Measurements from ENCODE around the gene ZBED3. TPM values are rescaled to one million over a fixed set of nuclear protein-coding genes. Genes with fewer than 3 reads are reported as not detected.
"Not testable (repeated sequence)": the region's sequence is repeated elsewhere in the genome, so short reads cannot be mapped to it uniquely, and the experiment has no call there.

The ZBED3 gene
- polyA plus RNA-seq, 5 donors: 25.1 to 30.7 (median 29.4) TPM

DNA sequence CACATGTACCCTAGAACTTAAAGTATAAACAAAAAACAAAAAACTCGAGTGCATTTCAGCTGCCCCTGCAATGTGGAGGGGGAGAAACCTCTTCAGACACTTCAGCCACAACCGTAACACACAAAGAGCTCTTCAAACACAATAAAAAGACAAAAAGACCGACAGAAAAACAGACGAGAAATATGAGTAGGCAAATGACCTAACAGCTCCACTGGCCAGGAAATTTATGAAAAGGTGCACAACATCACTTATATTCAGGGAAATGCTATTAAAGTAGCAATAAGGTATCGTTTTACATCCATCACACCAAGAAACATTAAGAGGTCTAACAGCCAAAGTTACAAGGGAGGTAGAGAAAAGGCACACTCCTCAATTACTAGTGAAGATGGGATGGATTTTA lies 6.2 kb downstream of the ZBED3 start:
- no peak for DNase-seq

DNA sequence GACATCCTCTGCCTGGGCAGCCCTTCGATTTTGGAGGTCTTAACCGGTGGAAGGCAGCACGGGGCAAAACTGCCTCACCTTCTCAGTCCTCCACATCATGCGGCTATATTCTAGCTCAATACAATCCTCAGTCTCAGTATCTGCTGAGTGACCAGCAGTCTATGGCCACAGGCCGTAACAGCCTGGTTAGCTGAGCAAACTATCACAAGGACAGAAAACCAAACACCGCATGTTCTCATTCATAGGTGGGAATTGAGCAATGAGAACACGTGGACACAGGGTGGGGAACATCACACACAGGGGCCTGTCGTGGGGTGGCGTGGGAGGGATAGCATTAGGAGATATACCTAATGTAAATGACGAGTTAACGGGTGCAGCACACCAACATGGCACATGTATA lies 6.6 kb downstream of the ZBED3 start:
- not testable (repeated sequence) for DNase-seq

DNA sequence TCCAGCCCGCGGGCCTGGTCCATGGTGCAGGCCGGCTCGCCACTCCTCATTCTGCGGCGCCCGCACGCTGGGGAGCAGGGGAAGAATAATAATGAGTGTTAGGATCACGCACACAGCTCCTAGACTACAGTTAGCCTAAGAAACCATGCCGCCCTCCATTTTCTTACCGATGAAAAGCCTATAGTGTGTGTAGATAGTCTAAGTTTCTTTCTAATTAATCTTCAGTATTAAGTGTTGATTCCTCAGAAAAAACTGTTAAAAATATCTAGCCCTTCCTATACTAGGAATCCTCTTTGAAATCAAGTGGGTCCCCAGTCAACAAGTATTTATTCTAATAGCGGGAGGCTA lies 9.3 kb downstream of the ZBED3 start:
- DNase-seq: no peak

DNA sequence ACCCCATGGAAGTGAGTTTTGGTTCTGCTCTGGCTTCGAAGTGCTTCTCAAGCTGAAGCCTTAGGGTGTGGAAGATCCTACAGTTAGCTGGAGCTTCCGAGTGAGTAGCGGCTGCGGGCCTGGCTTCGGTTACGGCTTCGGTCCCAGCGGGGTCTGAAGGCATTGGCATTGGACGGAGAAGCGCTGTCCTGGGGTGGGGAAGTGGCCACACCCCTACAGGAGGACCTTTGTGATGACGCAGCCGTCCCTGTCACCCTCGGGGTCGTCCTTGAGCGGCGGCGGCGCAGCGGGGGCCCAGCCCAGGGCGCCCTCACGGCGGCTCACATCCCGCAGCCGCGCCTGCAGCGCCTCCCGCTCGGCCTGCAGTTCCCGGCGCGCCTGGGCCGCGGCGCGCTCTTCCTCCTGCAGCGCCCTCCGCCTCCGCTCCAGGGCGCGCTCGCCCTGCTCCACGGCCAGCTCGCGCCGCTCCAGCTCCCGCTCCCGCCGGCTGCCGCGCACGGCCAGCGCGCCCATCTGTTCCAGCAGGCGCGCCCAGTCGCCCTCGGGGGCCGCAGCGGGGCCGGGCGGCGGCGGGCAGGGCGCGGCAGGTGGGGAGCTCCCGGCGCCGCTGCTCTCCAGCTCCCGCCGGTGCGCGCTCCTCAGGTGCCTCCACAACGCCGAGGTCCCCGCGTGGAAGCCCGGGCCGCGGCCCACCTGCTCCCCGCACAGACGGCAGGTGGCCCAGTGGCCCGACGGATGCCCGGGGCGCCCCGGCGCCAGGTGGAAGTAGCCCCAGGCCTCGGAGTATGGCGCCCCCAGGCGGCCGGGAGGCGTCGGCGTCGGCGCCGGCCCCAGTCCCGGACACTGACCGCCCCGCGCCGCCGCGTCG lies 9.9 kb downstream of the ZBED3 start:
- peak; percentile 56 for DNase-seq

DNA sequence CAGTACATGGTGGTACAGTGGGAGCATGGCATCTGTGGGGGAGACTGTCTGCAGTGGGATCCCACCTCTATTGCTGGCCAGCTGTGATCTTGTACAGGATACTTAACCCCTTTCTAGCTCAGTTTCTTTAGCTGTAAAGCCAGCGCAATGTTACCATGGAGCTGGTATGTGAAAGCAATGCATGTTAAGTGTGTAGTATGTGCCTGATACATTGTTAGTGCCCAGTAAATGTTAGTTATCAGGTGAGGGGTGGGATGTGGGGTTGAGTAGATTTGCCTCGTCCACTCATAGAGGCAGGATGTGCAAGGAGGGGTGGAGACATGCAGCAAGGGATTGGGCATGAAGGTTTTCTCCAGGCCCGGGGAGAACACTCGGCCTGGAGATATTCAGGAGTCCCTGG lies 12.3 kb downstream of the ZBED3 start:
- no peak for DNase-seq

DNA sequence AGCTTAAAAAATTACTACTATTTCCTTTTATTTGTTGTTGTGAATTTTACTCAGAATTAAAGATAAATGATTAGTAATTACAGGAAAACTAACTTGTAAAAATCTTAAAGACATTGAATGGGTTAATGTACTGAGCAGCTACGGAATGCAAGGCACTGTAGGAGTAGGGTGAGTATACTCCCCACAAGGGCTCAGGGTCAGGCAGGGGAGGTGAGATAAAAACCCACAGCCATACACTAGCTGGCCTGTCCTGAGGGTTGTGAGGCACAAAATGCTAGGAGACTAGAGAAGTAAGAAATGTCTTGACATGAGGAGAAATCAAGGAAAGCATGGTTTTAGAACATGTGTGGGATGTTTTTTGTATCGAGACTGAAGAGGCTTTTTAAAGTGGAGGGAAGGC lies 13.4 kb downstream of the ZBED3 start:
- no peak for DNase-seq

DNA sequence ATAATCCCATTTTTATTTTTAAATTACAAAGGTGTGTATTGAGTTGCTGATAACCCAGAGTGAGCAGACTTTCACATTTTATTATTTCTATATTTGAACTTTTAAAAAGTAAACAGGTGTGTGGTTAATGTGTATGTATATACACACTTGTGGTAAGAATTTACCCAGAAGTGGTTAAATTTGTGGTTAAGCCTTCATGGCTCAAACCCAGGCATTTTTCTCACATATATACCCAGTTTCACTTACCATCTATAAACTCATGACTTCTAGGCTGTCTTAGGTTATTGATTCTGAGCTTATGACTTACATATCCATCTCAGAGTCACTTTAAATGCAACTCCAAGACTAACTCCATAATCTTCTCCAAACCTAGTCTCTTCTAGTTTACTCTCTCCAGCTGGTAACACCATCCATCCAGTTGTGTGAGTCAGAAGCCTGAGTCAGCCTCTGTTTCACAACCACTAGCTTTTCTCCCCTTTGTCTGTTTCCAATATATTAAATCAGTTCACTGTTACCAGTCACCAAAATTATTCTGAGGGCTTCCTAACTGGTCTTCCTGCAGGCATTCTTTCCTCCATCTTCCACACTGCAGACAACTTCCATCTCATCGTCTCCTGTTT lies 20.2 kb downstream of the ZBED3 start:
- no peak for DNase-seq

DNA sequence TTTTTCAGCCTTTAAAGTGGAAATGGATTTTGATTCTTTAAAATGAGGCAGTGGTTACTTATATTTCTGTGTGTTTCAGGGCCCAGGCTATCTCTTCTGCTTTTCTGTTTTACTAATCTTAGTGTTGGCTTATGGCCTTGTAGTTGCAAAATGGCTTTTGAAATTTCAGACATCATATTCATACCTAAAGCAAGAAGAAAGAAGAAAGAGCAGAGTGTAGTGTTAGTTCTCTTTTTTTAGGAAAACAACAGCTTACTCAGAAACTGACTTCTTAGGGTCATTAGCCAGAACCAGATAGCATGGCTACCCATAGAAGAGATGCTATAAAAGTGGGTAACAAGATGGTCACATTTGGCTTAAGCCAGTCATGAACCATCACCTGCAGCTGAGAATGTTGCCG lies 20.9 kb downstream of the ZBED3 start:
- no peak for DNase-seq

DNA sequence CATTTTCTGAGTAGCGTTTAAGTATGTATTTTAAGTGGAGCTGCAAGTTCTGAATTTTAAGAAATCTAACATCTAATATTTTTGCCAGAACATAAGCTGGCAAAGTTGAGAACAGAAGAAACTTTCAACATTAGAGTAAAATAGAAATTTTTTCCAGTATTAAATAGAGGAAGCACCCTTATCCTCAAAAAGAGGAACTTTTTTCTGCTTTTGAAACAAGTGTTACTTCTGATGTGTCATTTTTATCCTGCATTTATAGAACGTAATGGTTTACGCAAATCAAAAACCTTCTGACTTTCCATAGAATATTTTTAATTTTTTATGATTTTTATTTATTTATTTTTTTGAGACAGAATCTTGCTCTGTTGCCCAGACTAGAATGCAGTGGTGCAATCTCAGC lies 21.8 kb downstream of the ZBED3 start:
- no peak for DNase-seq

DNA sequence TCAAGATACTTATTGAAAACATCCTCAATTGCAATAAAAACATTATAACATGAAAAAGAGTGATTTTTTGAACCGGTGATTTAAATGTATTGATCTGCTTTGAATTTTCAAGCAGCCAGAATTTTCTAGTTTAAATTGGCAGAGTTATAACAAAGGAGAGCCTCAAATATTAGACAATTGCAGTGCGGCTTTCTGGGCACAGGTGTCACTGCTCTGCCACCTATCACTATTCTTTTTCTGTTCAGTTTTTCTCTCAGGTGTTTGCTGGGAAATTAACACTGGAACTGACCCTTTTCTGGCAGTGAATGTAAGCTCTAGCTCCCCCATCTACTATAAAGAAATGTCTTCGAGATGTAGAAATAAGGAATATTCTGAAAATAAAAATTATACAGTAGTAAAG lies 23.0 kb downstream of the ZBED3 start:
- DNase-seq: no peak

DNA sequence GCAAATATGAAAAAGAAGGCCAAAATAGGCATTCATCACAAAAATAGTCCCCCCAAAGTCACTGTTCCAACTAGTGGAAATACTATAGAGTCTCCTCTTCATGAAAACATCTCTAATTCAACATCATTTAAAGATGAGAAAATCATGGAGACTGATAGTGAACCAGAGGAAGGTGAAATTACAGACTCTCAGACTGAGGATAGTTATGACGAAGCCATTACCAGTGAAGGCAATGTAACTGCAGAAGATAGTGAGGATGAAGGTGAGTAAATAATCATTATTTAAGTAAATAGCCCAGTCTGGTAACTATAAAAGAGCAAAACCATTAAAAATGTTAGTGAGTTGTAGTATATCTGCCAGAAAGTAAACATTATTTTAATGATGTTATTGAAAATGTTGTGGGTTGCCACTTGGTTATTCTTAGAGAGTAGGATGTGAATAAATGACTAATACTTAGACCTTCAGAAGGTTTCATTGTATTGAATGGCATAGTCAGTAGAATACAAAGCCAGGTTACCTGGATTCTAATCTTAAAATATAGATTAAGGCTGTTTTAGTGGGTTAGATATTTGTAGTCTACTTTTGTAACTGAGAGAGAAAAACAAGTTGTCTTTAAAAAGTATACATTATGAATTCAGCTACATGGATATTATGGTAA lies 40.5 kb downstream of the ZBED3 start:
- DNase-seq: no peak

DNA sequence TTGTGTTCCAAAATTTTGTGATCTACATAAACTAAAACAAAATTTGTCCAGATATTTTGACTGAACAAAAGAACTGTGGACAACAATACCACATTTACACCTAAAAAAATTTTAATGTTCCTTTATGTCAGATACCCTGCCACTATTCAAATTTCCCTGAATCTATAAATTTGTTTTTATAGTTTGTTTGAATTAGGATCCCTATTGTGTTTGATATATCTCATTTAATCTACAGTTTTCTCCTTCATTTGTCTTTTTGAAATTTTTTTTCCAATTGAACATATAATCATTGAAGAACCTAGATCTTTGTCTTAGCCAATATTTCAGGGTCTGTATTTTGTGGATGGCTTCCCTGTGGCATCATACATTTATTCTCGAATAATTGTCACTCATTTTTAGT lies 51.1 kb downstream of the ZBED3 start:
- DNase-seq: no peak

DNA sequence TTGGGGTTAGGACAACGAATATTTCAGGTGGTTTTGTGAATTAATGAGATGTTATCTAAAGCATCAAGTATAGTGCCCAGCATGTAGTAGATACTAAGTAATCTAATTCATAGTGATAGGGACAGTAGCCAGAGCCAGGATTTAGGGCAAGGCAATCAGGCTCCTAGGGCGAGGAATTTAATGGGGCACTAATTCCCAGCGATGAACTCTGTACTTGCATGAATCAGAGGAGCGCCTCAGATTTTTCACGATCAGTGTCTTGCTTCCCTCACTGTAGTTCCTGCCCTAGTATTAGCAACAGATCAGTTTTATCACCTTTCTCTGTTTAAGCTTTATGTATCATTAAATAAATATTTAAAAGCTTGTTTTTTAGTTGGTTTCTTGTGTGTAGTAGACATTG lies 53.7 kb downstream of the ZBED3 start:
- no peak for DNase-seq

DNA sequence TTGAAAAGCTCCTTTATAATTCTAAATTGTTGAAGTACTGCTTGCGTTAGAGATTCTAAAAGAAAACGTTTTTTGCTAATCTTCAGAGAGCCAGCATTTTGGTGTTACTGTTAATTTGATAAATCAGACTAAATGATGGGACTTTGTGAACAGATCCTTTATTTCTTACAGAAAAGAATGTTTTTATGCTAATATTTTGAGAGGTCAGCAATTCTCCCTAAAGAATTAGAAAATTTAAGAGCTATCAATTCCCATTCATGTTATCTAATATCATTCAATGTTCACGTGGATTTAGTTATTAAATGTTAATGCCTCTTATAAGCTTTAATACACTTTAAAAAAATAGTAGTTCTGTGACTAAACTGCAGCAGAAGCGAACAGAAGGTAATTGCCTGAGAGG lies 54.5 kb downstream of the ZBED3 start:
- DNase-seq: no peak

DNA sequence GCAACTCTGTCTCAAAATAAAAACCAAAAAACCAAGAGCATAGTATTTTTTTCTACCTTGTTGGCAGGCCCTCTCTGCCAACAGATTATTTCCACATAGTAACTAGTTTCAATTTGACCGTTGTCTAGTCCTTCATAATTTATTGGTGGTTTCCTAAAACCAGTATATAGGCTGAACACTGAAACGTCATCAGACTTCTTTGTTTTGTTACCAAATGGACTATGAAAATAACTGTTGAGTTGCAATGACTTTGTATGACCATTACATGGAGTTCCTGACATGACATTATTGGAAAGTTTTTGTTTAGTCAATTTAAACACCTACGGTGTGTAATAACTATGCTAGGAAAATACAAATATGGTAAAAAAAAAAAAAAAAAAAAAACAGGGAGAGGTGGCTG lies 55.2 kb downstream of the ZBED3 start:
- DNase-seq: no peak

DNA sequence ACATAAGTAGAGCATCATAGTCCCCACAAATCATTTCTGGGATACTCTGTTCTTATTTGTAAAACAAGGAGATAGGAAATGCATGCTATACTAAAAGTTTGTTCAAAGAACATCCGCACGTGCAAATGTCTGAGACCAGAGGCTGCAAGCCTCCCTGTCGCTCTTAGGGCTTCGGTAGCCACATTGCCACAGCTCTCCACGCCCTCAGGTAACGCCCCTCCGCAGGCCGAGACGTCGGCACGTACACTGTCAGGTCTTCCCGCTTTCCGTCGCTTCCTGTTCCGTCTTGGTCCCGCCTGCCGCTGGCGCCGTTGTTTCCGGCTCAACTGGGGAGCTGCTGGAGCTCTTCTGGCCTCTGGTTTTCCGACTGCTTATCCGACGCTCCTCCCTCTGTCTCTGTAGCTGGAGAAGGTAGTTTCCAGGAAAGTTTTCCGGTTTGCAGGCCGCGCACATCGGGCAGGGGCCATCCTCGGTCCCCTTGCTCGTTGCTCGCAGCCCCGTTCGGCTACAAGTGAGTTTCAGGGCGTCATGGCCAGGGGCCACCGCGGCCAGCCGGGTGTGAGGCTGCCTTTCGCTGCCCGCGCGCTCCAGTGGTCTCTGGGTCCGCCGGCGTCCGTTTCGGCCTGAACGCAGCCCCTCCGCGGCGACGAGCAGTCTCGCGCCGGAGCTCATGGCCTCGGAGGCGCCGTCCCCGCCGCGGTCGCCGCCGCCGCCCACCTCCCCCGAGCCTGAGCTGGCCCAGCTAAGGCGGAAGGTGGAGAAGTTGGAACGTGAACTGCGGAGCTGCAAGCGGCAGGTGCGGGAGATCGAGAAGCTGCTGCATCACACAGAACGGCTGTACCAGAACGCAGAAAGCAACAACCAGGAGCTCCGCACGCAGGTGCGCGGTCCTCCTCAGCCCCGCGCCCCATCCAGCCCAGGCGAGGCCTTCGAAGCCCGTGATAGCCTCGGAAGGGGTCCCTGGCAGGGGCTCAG lies 56.7 kb downstream of the ZBED3 start, which contains the start of gene AGGF1:
Gene AGGF1, plus strand, starts transcription at position 308 of the 975 bp plus-strand sequence. Its CDS starts 363 bp downstream, at position 671.
- DNase-seq: peak; percentile 87 to 89

DNA sequence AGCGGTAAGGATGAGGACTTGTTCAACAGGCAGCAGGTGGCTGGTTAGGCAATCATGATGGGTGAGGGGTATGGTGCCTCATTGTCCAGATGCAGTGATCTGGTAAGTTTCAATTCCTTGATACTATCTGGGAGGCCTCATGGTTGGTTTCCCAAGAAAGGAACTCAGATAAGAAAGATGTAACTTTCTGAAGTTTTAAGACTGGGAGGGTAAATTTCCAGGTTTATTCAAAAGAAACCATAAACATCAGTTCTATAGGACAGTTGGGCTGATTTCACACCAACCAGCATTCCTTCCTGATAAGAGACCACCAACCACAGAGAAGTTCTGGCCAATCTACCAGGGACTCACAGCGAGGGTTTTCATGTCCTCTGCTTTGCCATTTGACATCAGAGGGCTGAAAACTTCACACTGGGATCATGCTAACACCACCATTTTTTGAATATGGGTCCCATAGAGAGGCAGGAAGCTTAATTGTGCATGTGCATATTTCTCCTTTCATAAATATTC lies 57.7 kb downstream of the ZBED3 start:
- DNase-seq: peak in 1 of 2 donors; percentile 0

DNA sequence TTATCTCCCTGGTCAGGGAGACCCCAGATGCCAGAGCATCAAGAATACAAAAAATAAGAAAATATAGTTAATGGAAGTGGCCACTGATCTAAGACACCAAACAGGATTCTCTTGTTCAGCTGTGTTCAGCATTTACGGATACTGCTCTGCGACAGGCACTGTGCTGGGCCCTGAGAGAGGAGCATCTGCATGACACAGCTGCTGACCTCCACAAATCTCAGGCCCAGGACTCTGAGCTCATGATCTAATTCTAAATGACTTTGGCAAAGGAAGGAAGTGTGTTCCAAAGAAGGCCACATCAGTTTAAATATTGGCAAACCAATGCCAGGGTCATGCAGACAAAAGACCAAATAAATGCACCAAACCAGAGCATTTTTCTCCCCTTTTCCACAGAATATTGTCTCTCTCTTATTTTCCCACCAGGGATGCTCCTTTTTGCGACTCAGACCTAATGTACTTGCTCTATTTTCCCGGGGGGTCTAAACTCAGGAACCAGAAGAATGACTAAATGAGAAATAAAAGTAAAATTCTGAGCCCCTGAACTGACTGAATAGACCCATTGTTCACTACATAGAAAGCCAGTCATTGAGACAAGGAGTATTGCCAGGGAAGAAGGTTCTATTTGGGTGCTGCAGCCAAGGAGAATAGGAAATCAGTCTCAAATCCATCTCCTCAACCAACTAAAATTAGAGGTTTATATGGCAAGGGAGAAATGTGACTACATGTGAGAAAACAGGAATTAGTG lies 58.3 kb downstream of the ZBED3 start:
- no peak for DNase-seq

DNA sequence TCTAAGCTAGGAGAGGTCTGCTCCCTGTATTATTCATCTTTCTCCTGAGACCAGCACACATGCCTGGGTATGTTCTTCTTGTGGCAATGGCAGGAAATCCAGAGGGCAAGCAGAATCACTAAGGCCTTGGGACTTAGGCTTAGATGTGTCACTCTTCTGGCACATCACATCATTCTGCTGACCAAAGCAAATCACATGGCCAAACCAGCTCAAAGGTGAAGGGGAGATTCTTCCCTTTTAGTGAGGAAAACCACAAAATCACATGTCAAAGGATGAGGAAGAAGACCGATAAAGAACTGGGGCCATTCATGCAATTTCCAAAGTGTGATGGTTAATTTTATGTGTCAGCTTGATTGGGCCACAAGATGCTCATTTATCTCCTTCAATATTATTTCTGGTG lies 62.6 kb downstream of the ZBED3 start:
- DNase-seq: no peak

DNA sequence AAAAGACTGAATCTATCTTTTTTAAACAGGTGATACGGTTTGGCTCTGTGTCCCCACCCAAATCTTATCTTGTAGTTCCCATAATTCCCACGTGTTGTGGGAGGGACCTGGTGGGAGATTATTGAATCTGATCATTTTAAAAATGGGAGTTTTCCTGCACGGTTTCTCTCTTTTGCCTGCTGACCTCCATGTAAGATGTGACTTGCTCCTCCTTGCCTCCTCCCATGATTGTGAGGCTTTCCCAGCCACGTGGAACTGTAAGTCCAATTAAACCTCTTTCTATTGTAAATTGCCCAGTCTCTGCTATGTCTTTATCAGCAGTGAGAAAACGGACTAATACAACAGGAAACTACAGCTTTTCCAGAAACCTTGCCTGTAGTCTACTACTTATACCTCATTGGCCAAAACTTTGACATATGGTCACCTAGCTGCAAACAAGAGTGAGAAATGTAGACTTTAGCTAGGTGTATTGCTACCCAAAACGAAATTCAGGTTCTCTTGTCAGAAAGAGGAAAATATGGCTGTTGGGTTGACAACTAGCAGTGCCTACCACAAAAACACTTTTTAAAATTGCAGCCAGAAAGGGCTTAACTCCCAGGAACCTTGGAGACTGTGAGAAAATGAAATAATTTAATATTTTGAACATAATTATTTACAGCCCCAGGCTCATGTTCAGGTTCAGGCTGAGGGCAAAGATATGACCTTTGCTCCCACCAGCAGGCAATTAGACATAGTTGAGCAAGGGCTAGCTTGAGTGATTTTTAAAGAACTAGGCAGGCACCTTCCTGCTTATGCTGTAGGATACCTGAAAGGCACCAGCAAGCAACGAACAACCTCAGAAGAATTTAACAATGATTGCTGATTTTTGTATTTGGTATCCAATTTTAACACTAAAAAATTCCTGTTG lies 64.3 kb downstream of the ZBED3 start:
- no peak for DNase-seq

Measured in right lung (tissue), 5 donors.